Endothelial cell of hepatic sinusoid (primary cell): ENCODE measurements around the gene MEGF6.

Experiments
- in situ Hi-C: cut with HindIII; loops from 2 replicates; pipeline ENCODE4 v1.10.0; 2017; ENCODE audit warnings: low sequenced_read_pairs

Gene MEGF6

GRCh38 chr1:3611170-3612019, at the start of gene MEGF6:
Gene MEGF6 (minus strand): TSS chr1:3611508. CDS start chr1:3611268, 240 bp downstream.
- in situ Hi-C loops, result no loop called here

GRCh38 chr1:3660704-3661103, 49.4 kb upstream of the MEGF6 start:
- in situ Hi-C loops, result no loop called here

GRCh38 chr1:3659093-3659492, 47.8 kb upstream of the MEGF6 start:
- in situ Hi-C loops, result no loop called here

- in situ Hi-C loops, result no loop called here
These were observed 46.9 kb upstream of the MEGF6 start for GRCh38 chr1:3658231-3658615.

GRCh38 chr1:3657578-3658230, 46.4 kb upstream of the MEGF6 start:
- in situ Hi-C loops, result no loop called here

GRCh38 chr1:3657096-3657475, 45.8 kb upstream of the MEGF6 start:
- in situ Hi-C loops, result no loop called here

- in situ Hi-C loops, result no loop called here
These were observed 45.3 kb upstream of the MEGF6 start for GRCh38 chr1:3656450-3657095.

- in situ Hi-C loops, result no loop called here
These were observed 43.4 kb upstream of the MEGF6 start for GRCh38 chr1:3654549-3655281.

GRCh38 chr1:3653286-3653618, 41.9 kb upstream of the MEGF6 start:
- in situ Hi-C loops, result no loop called here

GRCh38 chr1:3652548-3653285, 41.4 kb upstream of the MEGF6 start:
- in situ Hi-C loops, result no loop called here

- in situ Hi-C loops, result no loop called here
These were observed 40.7 kb upstream of the MEGF6 start, which contains the start of gene TP73 for GRCh38 chr1:3651930-3652547. Gene TP73 (plus strand): TSS chr1:3652516. CDS start chr1:3682366, 29,850 bp downstream.

GRCh38 chr1:3651026-3651929, 40.0 kb upstream of the MEGF6 start:
- in situ Hi-C loops, result no loop called here

- in situ Hi-C loops, result no loop called here
These were observed 39.1 kb upstream of the MEGF6 start for GRCh38 chr1:3650248-3651025.

GRCh38 chr1:3649342-3650247, 38.3 kb upstream of the MEGF6 start, which contains the start of gene WRAP73:
Gene WRAP73 (minus strand): TSS chr1:3650103. CDS start chr1:3649999, 104 bp downstream.
- in situ Hi-C loops, result loop anchor here (10.0 kb wide), 1 partner anchor 95 kb away; no protein-coding TSS in a partner anchor

GRCh38 chr1:3646596-3646995, 35.3 kb upstream of the MEGF6 start:
- in situ Hi-C loops, result loop anchor here (10.0 kb wide), 1 partner anchor 98 kb away; no protein-coding TSS in a partner anchor

- in situ Hi-C loops, result loop anchor here (10.0 kb wide), 1 partner anchor 99 kb away; no protein-coding TSS in a partner anchor
These were observed 34.5 kb upstream of the MEGF6 start for GRCh38 chr1:3645666-3646355.
